ENCODE measurements around the gene RNU7-1. TPM values are rescaled to one million over a fixed set of nuclear protein-coding genes. Genes with fewer than 3 reads are reported as not detected.

Gene RNU7-1
- total and polyA plus RNA-seq, 2 donors (not counting 1 experiment from before 2014, with no cell fraction given): not detected

DNA sequence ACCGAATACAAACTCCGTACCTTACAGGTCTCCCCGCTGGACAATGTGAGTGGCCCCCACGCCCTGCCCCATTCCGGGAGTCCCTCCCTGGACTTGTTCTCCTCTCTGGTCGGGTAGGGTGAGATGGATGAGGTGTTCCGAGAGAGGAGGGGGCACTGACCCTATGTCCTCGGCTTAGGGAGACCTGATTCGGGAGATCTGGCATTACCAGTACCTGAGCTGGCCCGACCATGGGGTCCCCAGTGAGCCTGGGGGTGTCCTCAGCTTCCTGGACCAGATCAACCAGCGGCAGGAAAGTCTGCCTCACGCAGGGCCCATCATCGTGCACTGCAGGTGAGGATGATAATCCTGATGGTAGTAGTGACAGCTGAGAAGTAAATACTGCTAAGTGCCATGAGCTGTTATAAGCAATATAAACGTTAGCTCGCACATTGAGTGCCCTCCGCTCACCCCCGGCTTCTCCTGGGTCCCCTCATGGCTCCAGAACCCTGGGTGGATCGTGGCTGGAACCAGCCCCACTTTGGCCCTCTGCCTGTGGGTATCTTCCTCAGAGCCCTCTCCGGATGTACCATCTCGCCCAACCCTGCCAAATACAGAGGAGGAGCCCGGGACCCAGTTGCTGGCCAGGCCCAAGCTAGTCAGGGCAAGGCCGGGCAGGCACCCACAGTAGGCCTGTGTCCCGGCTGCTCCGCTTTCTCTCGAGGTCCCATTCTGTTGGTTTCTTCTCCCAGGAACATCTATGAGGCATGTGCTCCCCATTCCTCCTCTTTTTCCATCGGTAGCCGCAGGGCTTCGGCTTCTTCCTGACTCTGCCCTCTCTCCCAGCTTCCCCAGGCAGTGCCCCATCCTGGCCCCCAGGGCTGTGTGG, 14.4 kb downstream of the RNU7-1 start:
- no peak overlapping the region for H3K27ac ChIP-seq (ENCODE audit: insufficient read depth, low read length)
- H3K9me3 ChIP-seq (ENCODE audit: control insufficient read depth, insufficient read depth, low read depth, low read length): no peaks in the 10 kb centered on the region
- no peaks in the 10 kb centered on the region for H3K36me3 ChIP-seq (ENCODE audit: control insufficient read depth, insufficient read depth, low read length)
- no peaks in the 10 kb centered on the region for H3K27me3 ChIP-seq (ENCODE audit: control insufficient read depth, insufficient read depth, low read length)
- TF ChIP-seq EZH2 (IDR thresholded peaks at IDR 0.05; ENCODE audit: low read length, missing control alignments): no peak
- TF ChIP-seq, protein P1, sequence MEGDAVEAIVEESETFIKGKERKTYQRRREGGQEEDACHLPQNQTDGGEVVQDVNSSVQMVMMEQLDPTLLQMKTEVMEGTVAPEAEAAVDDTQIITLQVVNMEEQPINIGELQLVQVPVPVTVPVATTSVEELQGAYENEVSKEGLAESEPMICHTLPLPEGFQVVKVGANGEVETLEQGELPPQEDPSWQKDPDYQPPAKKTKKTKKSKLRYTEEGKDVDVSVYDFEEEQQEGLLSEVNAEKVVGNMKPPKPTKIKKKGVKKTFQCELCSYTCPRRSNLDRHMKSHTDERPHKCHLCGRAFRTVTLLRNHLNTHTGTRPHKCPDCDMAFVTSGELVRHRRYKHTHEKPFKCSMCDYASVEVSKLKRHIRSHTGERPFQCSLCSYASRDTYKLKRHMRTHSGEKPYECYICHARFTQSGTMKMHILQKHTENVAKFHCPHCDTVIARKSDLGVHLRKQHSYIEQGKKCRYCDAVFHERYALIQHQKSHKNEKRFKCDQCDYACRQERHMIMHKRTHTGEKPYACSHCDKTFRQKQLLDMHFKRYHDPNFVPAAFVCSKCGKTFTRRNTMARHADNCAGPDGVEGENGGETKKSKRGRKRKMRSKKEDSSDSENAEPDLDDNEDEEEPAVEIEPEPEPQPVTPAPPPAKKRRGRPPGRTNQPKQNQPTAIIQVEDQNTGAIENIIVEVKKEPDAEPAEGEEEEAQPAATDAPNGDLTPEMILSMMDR (conservative IDR thresholded peaks at IDR 0.05 in 1 of 2, IDR thresholded peaks at IDR 0.05 in 1 of 2; ENCODE audit: low read depth in 1 of 2, low read length in 2 of 2): no peak
- no peak overlapping the region for H3K4me2 ChIP-seq (ENCODE audit: extremely low read depth, insufficient read depth, low read length)
- no peak for DNase-seq (ENCODE audit: low read depth in 2 of 2)
- H4K20me1 ChIP-seq (ENCODE audit: control insufficient read depth, extremely low read depth, insufficient read depth, low read length): no peaks in the 10 kb centered on the region
- H2AFZ ChIP-seq (ENCODE audit: low read length): no peak overlapping the region
- peaks cover 2% of the 10 kb centered on the region for H3K4me1 ChIP-seq (ENCODE audit: control insufficient read depth, extremely low read depth, insufficient read depth, low read length)
- no peak overlapping the region for H3K4me3 ChIP-seq (replicated peaks in 1 of 4; ENCODE audit: control extremely low read depth in 1 of 4, insufficient read depth in 1 of 4, low read depth in 3 of 4, low read length in 4 of 4)
- no peaks in the 10 kb centered on the region for H3K79me2 ChIP-seq (ENCODE audit: control insufficient read depth, insufficient read depth, low read length)
- no peak overlapping the region for H3K9ac ChIP-seq (ENCODE audit: insufficient read depth, low read length)

DNA sequence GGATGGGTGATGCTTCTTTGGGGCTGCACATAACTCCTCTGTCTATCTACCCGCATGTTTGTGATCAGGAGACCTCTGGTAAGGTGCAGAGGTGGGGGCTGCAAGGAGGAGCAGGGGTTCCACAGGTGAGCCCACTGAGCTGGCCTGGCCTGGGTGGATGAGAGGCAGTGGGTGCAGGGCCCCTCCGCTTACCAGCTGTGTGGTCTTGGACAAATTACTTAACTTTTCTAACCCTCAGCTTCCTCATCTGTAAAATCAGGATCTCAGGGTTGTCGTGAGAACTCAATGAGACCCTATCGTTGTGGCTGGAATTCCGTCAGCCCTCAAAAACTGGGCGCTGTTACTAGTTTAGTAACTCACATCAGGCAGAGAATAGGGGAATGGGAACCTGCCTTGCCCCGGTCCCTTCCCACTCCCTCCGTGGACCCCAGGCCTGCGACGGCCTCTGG, 15.0 kb downstream of the RNU7-1 start:
- Histone ChIP-seq H2AFZ (ENCODE audit: low read length) (no peak overlapping the region), H3K9ac (ENCODE audit: insufficient read depth, low read length) (no peak overlapping the region), H3K27ac (ENCODE audit: insufficient read depth, low read length) (no peak overlapping the region), H3K27me3 (ENCODE audit: control insufficient read depth, insufficient read depth, low read length) (no peaks in the 10 kb centered on the region), H4K20me1 (ENCODE audit: control insufficient read depth, extremely low read depth, insufficient read depth, low read length) (no peaks in the 10 kb centered on the region), H3K4me3 (replicated peaks in 1 of 4; ENCODE audit: control extremely low read depth in 1 of 4, insufficient read depth in 1 of 4, low read depth in 3 of 4, low read length in 4 of 4) (no peak overlapping the region), H3K4me1 (ENCODE audit: control insufficient read depth, extremely low read depth, insufficient read depth, low read length) (peaks cover 2% of the 10 kb centered on the region), H3K79me2 (ENCODE audit: control insufficient read depth, insufficient read depth, low read length) (no peaks in the 10 kb centered on the region), H3K4me2 (ENCODE audit: extremely low read depth, insufficient read depth, low read length) (no peak overlapping the region), H3K36me3 (ENCODE audit: control insufficient read depth, insufficient read depth, low read length) (no peaks in the 10 kb centered on the region), H3K9me3 (ENCODE audit: control insufficient read depth, insufficient read depth, low read depth, low read length) (no peaks in the 10 kb centered on the region)
- no peak for DNase-seq (ENCODE audit: low read depth in 2 of 2)
- TF ChIP-seq, protein P1 (conservative IDR thresholded peaks at IDR 0.05 in 1 of 2, IDR thresholded peaks at IDR 0.05 in 1 of 2; ENCODE audit: low read depth in 1 of 2, low read length in 2 of 2): no peak
- TF ChIP-seq EZH2 (IDR thresholded peaks at IDR 0.05; ENCODE audit: low read length, missing control alignments): no peak

DNA sequence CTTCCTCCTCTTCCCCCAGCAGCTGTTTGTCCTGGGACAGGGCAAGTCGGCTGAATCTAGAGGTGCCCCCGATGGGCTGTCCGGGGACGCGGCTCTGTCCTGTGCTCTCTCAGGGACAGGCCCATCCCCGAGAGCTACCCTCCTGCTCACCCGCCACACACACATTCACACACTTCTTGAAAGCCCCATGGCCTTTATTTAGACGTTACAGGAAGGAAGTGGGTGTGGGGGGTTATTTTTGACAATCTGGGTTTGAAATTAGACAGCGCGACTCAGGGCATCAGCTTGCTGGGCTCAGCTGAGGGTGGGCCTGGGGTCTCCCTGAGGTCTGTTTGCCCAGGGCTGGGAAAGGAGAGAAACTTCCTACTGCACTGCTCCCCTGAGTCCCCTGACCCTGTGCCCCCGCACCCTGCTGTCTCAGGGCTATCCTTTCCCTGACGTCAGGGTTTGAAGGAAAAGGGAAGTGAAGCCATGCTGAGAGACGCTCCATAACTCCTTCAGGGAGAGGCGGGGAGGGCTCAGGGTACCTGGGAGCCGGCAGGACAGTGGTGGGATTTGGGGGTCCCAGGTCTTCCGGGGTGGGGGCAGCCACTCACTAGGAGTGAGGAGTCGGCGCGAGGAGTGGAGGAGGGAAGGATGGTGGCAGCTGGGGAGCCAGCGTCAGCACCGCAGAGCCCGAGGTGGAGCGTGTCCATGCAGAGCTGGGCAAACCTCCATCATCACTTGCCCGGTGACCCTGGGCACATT, 15.6 kb downstream of the RNU7-1 start:
- no peaks in the 10 kb centered on the region for H3K36me3 ChIP-seq (ENCODE audit: control insufficient read depth, insufficient read depth, low read length)
- H4K20me1 ChIP-seq (ENCODE audit: control insufficient read depth, extremely low read depth, insufficient read depth, low read length): no peaks in the 10 kb centered on the region
- no peak for DNase-seq (ENCODE audit: low read depth in 2 of 2)
- TF ChIP-seq, protein P1 (conservative IDR thresholded peaks at IDR 0.05 in 1 of 2, IDR thresholded peaks at IDR 0.05 in 1 of 2; ENCODE audit: low read depth in 1 of 2, low read length in 2 of 2): no peak
- TF ChIP-seq EZH2 (IDR thresholded peaks at IDR 0.05; ENCODE audit: low read length, missing control alignments): no peak
- H3K4me3 ChIP-seq (replicated peaks in 1 of 4; ENCODE audit: control extremely low read depth in 1 of 4, insufficient read depth in 1 of 4, low read depth in 3 of 4, low read length in 4 of 4): no peak overlapping the region
- H3K79me2 ChIP-seq (ENCODE audit: control insufficient read depth, insufficient read depth, low read length): no peaks in the 10 kb centered on the region
- no peak overlapping the region for H3K27ac ChIP-seq (ENCODE audit: insufficient read depth, low read length)
- no peak overlapping the region for H2AFZ ChIP-seq (ENCODE audit: low read length)
- no peaks in the 10 kb centered on the region for H3K9me3 ChIP-seq (ENCODE audit: control insufficient read depth, insufficient read depth, low read depth, low read length)
- H3K4me2 ChIP-seq (ENCODE audit: extremely low read depth, insufficient read depth, low read length): no peak overlapping the region
- no peaks in the 10 kb centered on the region for H3K27me3 ChIP-seq (ENCODE audit: control insufficient read depth, insufficient read depth, low read length)
- peaks cover 2% of the 10 kb centered on the region for H3K4me1 ChIP-seq (ENCODE audit: control insufficient read depth, extremely low read depth, insufficient read depth, low read length)
- no peak overlapping the region for H3K9ac ChIP-seq (ENCODE audit: insufficient read depth, low read length)
